NCI-H146 (cell line): Measurements from ENCODE around the gene CDKAL1.

Experiments used
- DNase-seq: peaks from one replicate; lab custom pipeline; 2025; lab: John Stamatoyannopoulos, UW

The CDKAL1 gene

DNA sequence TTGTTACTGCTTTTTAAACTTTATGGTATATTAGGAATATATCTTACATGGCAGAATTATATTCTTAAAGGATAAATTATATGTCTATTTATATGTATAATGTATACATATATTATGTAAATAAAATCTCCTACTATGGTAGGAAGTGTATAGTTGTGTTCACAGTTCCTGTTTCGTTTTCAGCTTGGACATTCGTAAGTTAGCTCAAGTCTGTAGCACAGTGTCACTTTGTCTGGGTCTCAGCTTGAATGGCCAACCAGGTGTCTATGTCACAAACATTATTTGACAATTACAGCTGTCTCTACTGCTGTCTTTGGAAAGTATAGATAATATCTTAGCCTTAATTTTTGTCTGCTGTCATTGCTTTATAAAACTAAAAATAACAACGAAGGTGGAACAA lies 303.9 kb downstream of the CDKAL1 start:
- no peak for DNase-seq

DNA sequence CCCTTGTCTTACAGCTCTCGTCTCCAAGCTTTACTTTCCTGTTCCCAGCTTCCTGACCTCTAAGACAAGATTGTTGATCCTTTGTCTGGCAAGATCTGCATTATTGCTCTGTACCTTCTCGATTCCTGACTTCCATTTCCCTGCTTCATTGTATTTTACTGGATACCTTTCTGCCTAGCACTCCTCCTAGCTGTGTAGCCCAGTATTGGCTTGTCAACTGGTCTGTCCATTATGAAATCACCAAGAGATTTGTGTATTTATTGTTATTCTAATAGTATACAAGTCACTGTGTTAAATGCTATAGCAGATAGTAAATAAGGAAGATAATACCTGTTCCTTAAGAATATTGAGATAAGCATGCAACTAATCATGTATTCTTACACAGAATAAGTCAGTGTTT lies 305.4 kb downstream of the CDKAL1 start:
- DNase-seq, result no peak

DNA sequence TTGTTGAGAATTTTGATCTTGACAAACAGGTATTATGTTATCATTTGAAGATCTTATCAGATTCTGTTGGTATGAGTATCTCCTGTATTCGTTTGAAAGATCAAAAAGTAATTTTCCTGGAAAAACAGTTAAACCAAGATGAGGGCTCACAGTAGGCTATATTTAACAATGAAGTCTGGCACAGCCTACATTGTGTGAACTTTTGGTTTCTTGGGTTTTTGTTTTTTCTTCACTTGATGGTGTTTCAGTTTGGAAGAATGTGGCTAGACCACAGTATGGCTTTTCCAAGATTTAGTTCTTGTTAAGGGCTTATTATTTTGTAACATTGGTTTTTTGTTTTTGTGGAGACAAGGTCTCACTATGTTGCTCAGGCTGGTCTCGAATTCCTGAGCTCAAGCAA lies 306.4 kb downstream of the CDKAL1 start:
- DNase-seq, result no peak

DNA sequence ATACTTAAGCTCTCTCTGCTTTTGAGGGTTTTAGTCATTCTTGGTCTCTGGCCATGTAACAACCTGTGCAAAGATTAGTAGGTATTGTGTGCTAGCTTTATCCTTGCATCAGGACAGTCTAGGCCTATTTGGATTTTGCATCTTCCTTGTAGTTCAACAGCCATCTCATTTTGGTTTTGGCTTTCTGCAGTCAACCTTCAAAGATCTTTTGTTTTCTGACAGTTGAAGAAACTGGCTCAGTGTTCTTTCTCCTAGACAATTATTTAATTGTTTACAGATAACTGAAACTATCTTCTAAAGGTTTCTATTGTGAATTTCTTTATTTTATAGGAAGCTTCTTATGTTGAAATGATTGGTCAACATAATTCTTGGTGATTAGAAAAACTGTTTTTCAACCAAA lies 307.5 kb downstream of the CDKAL1 start:
- DNase-seq, result no peak

DNA sequence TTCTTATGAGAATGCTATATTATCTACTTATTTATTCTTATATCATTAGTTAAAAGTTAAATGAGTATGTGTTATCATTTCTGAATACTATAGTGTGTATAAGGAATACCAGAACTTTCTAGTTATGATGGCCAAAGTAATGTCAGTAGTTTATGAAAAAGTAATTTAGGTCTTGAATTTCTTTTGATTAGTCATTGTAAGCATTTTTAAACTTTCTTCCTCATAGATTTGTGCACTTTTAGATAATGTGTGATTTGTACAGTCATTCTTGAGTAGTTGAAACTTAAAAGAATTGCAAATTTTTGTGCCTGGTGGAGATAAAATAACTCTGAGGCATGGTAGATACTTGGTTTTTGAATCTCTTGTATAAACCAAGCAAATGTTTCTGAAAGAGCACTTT lies 311.3 kb downstream of the CDKAL1 start:
- DNase-seq, result no peak

DNA sequence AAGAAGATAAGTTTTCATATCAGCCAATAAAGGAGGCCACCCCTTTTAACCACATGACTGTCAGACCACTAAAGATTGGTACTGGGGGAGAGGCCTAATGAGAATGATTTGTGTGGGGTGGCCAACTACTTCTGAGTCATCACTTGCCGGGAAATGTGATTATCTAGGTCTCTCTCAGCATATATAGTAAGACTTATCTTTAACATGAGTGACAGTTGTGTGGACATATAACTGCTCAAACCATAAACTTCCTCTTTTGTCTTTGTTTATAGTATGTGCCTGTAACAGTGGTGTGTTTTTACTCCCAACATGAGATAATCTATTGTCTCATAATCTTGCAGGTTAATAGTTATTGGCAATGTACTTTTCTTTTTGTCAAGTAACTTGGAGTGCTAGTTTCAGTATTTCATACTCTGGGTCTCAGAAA lies 312.4 kb downstream of the CDKAL1 start:
- no peak for DNase-seq

DNA sequence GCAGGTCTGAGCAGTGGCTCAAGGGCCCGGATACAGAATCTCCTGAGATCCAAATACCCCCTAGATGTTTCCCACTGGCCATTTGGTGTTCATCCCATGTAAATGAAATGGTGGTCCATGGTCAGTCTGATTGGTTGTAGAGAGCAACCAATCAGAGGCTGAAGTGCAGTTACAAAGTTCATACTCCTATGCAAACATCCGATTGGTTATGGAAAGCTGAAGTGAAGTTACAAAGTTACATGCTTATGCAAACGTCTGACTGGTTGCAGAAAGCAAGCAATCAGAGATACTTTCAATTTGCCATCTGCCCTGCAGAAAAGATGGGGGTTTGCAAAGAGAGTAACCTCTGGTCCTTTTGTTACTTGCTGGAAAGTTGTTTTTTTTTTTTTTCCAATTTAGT lies 313.6 kb downstream of the CDKAL1 start:
- no peak for DNase-seq

DNA sequence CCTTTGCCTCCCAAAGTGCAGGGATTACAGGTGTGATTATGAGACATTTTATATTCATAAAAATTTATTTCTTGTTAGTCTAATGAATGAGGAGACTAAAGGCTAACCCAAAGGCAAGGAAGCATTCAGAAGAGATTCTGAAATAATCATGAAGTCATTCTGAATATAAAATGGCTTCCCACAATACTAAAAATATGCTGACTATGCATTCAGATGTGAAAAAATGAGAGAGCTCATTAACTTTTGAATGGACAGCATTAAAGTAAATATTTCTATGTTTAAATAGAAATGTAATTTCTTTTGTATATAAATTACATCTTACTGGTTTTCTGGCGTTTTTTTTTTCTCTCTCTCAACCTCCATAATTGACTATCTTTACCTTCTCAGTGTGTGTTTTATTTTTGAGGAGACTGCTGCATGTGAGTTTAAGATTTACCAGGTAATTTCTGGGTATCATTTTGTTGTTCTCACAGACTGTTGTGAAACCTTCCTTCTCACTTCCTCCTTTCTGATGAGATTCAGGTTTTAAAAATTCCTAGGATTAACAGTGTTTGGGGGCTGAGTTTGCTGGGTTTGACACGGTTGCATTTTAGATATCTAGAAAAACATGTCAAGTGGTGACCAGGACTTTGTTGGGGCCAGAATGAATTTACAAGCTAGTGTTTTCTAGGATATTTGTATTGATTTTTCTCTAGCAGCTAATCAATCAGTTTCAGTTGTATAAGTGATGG lies 316.6 kb downstream of the CDKAL1 start:
- DNase-seq, result peak; percentile 13

DNA sequence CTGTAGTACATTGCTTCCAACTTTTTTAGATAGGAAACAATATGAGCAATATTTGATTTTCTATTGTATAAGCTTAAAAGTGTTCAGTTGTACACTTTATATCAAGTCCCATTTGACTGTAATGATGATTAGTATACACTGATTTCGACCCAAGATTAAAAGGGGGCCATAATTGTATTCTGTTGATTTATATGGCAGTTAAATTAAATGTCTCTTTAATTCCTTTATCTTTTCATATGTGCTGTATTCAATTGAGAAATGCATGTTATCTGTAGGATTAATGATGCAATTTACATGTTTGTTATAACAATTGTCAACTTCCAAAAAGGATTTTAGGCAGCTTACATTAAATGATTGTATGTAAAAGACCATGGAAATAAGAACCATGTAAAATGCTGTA lies 317.5 kb downstream of the CDKAL1 start:
- DNase-seq, result no peak

DNA sequence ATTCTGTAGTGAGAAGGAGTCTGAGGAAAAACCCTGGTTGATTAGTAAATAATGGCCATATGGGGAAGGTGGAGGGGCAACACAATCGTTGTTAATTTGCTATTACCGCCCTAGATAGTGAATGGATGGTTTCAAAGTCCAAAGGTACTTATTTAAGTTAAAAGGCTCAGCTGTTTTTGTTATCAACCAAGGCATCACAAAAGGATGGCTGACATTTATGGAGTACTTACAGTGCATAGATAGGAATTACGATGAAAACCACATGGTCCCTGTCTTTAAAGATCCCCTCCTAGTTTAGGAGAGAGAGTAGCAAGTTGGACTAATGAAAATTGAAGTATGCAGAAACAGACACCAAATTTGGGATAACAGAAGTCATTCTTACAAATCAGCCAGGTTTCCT lies 319.6 kb downstream of the CDKAL1 start:
- DNase-seq, result peak; percentile 41

DNA sequence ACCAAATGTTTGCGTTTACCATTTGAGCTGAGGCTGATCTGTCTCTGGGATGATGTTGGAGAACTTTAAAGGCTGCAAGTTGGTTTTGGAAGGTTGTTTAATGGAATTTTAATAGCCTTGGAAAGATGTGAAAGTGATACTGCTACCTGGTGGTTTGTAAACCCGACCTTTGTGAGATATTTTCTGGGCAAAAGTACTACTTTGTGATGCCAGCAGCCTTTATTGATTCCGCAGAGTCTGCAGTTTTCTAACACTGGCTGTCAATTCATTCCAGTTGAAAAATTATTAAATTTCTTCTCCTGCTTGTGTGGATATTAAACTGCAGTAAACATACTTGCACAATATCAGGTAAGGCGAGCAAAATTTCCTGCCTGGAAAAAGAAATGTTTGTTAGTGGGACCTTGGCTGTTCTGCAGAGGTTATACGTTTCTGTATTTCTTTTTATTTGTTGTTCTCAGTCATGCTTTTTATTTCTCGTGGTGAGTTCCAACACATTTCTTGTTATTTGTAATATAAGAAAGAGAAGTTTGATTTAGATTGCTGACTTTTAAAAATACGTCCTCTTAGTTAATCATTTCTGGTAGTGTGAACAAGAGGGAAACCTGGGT lies 322.5 kb downstream of the CDKAL1 start:
- no peak for DNase-seq

DNA sequence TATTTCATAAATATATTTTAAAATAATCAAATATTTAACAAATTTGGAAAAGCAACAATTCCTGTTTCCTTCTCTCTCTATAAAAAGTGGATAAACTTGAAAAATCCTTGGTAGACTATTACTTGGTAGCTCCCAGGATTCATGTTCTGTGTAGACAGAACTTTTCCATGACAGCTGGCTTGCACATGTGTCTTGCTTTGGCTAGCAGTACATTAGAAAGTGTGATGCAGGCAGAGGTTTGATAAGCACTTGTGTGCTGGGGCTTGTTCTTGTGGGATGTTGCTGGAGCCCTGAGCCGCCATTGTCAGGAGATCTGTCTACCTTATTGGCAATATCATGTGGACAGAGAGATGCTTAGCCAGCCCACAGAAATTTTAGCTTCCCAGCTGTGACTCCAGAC lies 327.2 kb downstream of the CDKAL1 start:
- DNase-seq, result no peak

DNA sequence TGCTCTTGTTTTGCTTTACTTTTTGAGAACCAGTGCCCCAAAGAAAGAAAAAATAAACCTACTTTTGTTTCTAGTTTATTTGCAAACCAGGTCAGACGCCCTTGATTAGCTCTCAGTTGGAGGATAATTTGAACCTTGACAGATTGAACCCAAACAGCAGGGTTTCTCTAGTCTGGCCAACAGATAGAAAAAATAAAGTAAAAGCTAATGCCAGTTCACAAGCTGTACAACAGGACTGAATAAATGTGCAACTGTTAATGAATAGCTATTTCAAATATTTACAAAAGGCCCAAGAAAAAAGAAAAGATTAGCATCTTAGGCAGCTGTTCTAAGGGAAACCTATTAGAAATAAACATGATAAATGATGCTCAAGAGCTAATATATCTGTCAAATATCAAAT lies 331.8 kb downstream of the CDKAL1 start:
- peak; percentile 81 for DNase-seq

DNA sequence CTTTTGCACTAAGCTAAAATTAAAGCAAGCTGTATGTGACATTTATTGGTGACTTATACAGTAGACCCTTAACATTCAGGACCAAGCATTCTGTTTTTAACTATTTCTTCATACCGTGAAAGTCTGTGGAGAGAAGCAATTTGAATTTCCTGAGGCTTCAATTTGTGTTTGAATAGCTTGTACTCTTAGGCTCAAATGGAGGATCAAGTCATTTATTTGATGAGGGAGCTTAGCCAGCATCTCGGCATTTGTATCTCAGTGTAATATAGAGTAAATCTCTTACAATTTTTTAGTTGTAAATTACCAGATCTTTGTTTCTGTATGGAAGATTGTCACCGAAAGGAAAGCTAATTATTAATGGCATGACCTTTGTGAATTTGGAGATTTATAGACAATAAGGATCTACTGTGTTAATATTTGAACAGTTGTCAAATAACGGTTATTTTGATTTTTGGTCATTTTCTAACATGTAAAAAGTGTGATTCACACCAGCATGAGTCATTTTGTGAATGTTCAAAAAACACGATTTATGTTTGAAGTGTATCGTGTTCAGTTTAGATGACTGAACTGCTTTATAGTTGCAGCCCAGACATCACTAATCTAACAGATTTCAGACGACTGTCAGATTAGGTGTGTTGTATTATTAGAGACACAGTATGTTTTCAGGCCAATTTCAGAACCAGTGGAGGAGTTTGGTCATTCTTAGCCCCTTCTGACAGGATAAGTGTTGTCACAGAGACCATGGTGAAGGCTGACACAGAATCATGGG lies 332.9 kb downstream of the CDKAL1 start:
- DNase-seq, result peak; percentile 50

DNA sequence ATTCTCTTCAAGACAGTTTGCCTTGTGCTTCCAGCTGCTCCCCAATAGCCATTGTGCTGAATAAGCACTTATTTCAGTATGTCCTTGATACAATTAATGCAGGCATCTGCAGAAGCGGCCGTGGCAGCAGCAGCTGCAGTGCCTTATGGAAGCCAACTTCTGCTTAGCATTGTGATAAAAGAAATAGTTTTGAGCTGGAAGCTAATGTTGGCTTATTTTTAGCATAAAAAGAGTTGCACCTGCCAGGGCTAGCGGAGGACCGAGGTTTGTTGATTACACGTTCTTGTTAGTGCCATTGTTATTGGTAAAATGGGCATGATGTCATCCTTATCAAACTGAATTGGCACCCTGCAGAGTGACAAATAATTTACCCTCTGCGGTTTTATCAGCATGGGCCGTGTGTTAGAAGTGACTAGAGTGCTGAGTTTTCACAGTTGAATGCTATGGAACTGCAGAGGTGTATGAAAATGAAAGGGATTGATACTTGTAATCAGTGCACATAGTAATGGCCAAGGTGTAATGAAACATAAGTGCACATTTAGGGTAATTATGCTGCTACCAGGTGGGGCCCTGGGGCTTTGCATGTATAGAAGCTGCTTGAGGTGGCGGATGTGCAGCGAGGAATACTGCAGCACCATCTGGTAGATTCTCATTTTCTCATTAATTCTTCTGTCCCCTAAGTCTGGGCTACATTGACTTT lies 334.3 kb downstream of the CDKAL1 start:
- DNase-seq, result peak; percentile 99

DNA sequence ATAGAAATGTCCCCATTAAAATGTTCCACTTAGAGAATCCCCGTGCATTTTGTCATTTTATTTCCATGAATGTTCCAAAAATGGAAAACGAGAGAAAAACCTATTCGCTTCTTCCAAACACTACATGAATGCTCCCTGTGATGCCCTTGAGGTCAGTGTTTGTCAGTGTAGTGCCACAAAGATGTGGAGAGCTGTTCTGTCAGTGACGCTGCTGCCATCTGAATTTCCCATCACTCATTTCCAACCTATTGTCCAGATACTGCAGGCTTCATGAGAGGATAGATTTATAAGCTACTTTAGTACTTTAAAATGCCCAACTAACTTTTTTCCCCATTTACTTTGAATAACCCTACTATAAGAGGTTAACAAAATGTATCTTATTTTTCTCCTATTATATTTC lies 335.8 kb downstream of the CDKAL1 start:
- DNase-seq, result no peak

DNA sequence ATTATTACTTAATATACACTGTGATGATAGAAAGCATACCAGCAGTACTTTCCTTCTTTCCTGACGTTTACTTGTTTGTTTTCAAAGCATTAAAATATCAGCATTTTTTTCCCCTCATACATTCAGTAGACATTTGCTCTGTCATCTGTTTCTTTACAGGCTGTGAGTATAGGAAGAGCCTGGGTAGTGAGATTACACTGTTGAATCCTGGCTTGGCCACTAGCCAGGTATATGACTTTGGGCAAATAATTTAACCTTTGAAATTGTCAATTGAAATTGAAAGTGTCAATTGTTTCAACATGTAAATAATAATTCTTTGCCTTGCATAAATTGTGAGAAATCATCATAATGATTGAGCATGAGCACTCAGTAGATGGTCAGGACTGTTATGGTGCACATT lies 336.2 kb downstream of the CDKAL1 start:
- DNase-seq, result peak; percentile 42

DNA sequence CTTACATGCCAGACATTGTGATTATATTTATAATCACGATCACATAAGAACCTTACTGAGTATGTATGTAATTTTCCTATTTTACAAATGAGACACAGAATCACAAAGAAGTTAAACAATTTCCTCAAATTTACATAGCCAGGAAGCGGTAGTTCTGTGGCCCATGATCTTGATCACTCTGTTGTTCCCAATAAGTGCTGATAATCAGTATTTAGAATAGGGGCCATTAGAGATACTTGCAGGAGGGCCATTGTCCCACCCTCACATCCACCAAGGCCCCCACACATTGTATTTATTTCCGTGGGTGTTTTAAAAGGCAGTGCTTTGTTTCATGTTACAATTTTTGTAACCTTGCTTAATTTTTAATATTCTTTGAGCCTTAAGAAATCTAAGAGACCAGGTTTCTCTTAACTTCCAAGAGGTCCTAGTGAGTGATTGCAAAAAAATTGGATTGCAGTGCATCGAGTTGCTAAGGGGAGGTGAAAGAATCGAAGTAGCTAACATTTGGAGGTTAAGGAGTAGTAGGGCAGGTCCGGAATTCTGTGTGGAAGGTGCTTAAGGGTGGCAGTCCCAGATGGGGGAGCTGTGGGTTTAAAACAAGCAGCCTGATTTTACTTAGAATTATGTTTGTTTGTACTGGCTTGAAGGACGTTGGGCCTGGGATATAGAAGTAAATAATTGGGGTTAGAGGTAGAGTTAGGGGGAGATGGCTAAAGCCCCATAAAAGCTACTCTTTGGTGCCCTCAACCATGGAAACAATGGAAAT lies 339.4 kb downstream of the CDKAL1 start:
- DNase-seq, result peak; percentile 19

DNA sequence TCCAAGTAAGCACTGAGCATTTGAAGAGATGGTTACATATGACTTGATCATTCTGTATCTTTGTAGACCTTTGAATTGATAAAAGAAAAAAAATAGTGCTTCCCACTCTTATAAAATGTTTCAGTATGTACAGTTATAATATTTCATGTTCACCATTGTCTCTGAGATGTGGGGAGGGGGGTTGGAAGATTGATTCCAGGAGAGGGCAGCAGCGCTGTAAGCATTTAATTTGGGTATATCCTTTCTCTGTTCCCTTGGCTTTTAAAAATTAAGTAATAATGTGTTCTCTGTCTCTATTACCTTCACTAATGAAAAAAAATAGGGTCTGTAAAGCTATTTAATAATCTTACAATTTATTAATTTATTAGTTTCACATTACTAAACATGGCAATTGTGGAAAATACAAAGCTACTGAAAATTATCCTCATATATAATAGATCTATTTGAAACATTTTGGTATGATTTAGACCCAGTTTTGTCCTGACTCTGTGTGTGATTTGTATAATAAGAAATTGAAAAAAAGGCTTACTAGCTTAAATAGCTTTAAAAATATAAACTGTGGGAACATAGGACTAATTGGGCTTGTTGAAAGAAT lies 341.2 kb downstream of the CDKAL1 start:
- peak; percentile 39 for DNase-seq

DNA sequence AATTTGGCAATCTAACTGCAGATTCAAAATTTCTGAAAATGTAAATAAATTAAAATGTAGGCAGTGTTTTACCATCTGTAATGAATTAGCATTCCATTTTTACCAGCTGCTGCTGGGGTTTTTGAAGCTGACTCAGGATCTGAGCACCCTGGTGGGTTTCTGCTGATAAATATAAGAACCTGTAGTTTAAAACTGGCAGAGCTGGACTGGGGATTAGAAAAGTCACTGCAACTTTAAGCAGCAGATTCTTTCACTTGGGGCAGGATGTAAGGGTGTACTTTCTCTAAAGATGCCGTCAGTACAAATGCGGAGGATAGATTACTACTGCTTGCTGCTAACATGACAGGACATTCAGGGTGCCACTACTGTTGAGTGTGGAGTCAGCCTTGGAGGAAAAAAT lies 341.8 kb downstream of the CDKAL1 start:
- DNase-seq, result peak; percentile 16

DNA sequence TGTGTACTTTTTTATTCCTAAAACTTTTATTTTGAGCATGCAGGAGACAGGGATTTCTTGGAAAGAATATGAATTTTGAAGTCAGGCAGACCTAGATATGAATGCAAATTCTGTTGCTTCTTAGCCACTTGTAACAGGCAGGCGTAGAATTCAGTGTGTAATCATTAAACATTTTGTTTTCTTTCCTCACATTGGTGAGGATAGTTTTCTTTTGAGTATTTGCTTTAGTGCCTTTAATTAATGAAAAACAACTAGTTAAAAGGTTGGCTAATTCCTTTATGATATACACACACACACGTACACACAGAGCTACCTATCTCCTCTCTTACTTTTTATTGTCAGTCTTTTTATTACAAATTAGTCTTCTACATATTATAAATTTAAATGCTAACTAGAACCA lies 342.3 kb downstream of the CDKAL1 start:
- DNase-seq, result no peak
